ENCODE data around the gene OGFOD3. TPM values are rescaled to one million over a fixed set of nuclear protein-coding genes. Genes with fewer than 3 reads are reported as not detected.

OGFOD3 gene
- total and polyA plus RNA-seq, 8 donors = 10.5 to 30.4 (median 17.4) TPM

GRCh38 chr17:82342361-82343079 is 75.9 kb downstream of the OGFOD3 start:
- WGBS, 5 donors = 75 to 85% (median 82%) methylated on average over 26 to 28 of the region's 28 CpGs
- peaks cover 10 to 31% (median 20%) of the 10 kb centered on the region in 4 donors for H3K4me1 ChIP-seq
- DNase-seq = no peak
- no peak overlapping the region for H3K27ac ChIP-seq
- no peaks in the 10 kb centered on the region for H3K9me3 ChIP-seq
- H3K27me3 ChIP-seq = peaks cover 0 to 4% (median 0%) of the 10 kb centered on the region in 3 donors
- H3K4me3 ChIP-seq = no peak overlapping the region
- TF ChIP-seq POLR2AphosphoS5 (IDR thresholded peaks at IDR 0.05) (no peak), EP300 (IDR thresholded peaks at IDR 0.05) (no peak), POLR2A (IDR thresholded peaks at IDR 0.05) (no peak), CTCF (IDR thresholded peaks at IDR 0.05) (no peak)
- intact Hi-C loops (cut with DNase I; ENCODE audit: low total_unique reads) = no loop called here
- no peaks in the 10 kb centered on the region for H3K36me3 ChIP-seq

GRCh38 chr17:82339634-82340580 is 78.5 kb downstream of the OGFOD3 start:
- WGBS, 5 donors = 58 to 64% (median 60%) methylated on average over 7 to 10 of the region's 10 CpGs

More at GRCh38 chr17:82339634-82340580, 78.5 kb downstream of the OGFOD3 start:
- Histone ChIP-seq H3K27me3 (no peaks in the 10 kb centered on the region), H3K27ac (peak overlapping the region; percentile 52 to 86 (median 76)), H3K9me3 (no peaks in the 10 kb centered on the region), H3K4me3 (peak overlapping the region; percentile 30 to 42 (median 33)), H3K4me1 (peaks cover 17 to 46% (median 33%) of the 10 kb centered on the region in 4 donors), H3K36me3 (no peaks in the 10 kb centered on the region)
- intact Hi-C loops (cut with DNase I; ENCODE audit: low total_unique reads) = no loop called here
- TF ChIP-seq EP300 (IDR thresholded peaks at IDR 0.05) (no peak), POLR2A (IDR thresholded peaks at IDR 0.05) (no peak), POLR2AphosphoS5 (IDR thresholded peaks at IDR 0.05) (no peak), CTCF (IDR thresholded peaks at IDR 0.05) (no peak)
- no peak for DNase-seq

Small RNA genes within 50 kb of the gene (small RNA-seq; reads per million reads assigned to genes)
- gene RF00019 = 0 reads per million in 4 donors

Other genes starting within 250 kb of the OGFOD3 start
- 100 to 1,000 TPM in 1 of 5 donors, 10 to 100 TPM in 4; 43.9 to 166 (median 90.6) TPM for gene CCDC57, start 205.7 kb downstream of the OGFOD3 start, total RNA-seq
- gene CCDC57, start 205.7 kb downstream of the OGFOD3 start, polyA plus RNA-seq = 10 to 100 TPM; 50.9 to 75.5 (median 72.5) TPM
- 10 to 100 TPM; 29.2 to 87.9 (median 53.3) TPM for gene SLC16A3, start 189.5 kb downstream of the OGFOD3 start, total RNA-seq
- gene SLC16A3, start 189.5 kb downstream of the OGFOD3 start, polyA plus RNA-seq = 10 to 100 TPM in 2 of 3 donors, 1 to 10 TPM in 1; 4.9 to 39.8 (median 20.4) TPM
- gene CSNK1D, start 144.9 kb downstream of the OGFOD3 start, total RNA-seq = 100 to 1,000 TPM in 4 of 5 donors, 10 to 100 TPM in 1; 58.0 to 180 (median 140) TPM
- gene CSNK1D, start 144.9 kb downstream of the OGFOD3 start, polyA plus RNA-seq = 10 to 100 TPM; 55.9 to 66.7 (median 65.4) TPM
- gene CD7, start 101.0 kb downstream of the OGFOD3 start, total RNA-seq = 1 to 10 TPM in 2 of 5 donors, not detected in 3; 2.0 to 4.3 TPM
- 1 to 10 TPM; 2.1 to 8.6 (median 3.7) TPM for gene CD7, start 101.0 kb downstream of the OGFOD3 start, polyA plus RNA-seq
- gene SECTM1, start 84.8 kb downstream of the OGFOD3 start, total RNA-seq = 10 to 100 TPM in 2 of 5 donors, 1 to 10 TPM in 3; 1.8 to 48.8 (median 6.7) TPM
- gene SECTM1, start 84.8 kb downstream of the OGFOD3 start, polyA plus RNA-seq = 10 to 100 TPM in 2 of 3 donors, 1 to 10 TPM in 1; 9.3 to 23.1 (median 10.2) TPM
- not detected for gene TEX19, start 59.3 kb downstream of the OGFOD3 start, total RNA-seq
- not detected for gene TEX19, start 59.3 kb downstream of the OGFOD3 start, polyA plus RNA-seq
- gene UTS2R, start 46.8 kb downstream of the OGFOD3 start, total RNA-seq = not detected
- not detected for gene UTS2R, start 46.8 kb downstream of the OGFOD3 start, polyA plus RNA-seq
- 100 to 1,000 TPM in 4 of 5 donors, 10 to 100 TPM in 1; 13.8 to 212 (median 124) TPM for gene HEXD, start 239 bp downstream of the OGFOD3 start, total RNA-seq
- gene HEXD, start 239 bp downstream of the OGFOD3 start, polyA plus RNA-seq = 100 to 1,000 TPM in 1 of 3 donors, 10 to 100 TPM in 2; 51.9 to 103 (median 93.4) TPM
- 100 to 1,000 TPM in 2 of 5 donors, 10 to 100 TPM in 3; 41.5 to 196 (median 53.0) TPM for gene CYBC1, start 32.2 kb upstream of the OGFOD3 start, total RNA-seq
- gene CYBC1, start 32.2 kb upstream of the OGFOD3 start, polyA plus RNA-seq = 10 to 100 TPM; 35.9 to 43.4 (median 40.3) TPM
- gene NARF, start 40.2 kb upstream of the OGFOD3 start, total RNA-seq = 10 to 100 TPM; 29.4 to 83.9 (median 36.2) TPM
- 10 to 100 TPM; 71.9 to 78.2 (median 78.1) TPM for gene NARF, start 40.2 kb upstream of the OGFOD3 start, polyA plus RNA-seq
- gene FOXK2, start 101.1 kb upstream of the OGFOD3 start, total RNA-seq = 10 to 100 TPM; 31.7 to 71.8 (median 36.7) TPM
- gene FOXK2, start 101.1 kb upstream of the OGFOD3 start, polyA plus RNA-seq = 10 to 100 TPM; 12.8 to 15.6 (median 15.0) TPM
- gene WDR45B, start 229.9 kb upstream of the OGFOD3 start, total RNA-seq = 100 to 1,000 TPM in 2 of 5 donors, 10 to 100 TPM in 3; 75.3 to 108 (median 92.9) TPM
- gene WDR45B, start 229.9 kb upstream of the OGFOD3 start, polyA plus RNA-seq = 10 to 100 TPM; 62.8 to 70.7 (median 62.9) TPM

Data from stomach (tissue), 9 donors.